HG02840 (cell line): Measurements from ENCODE around the gene SDHAF2.
"Not testable (repeated sequence)": the region's sequence is repeated elsewhere in the genome, so short reads cannot be mapped to it uniquely, and the experiment has no call there.

Experiments used
- ATAC-seq: cut with Tn5 transposase; IDR thresholded peaks from one replicate; pipeline ENCODE4 v1.9.1; 2021; ENCODE audit warnings: mild to moderate bottlenecking, moderate library complexity, moderate number of reproducible peaks; ENCODE audit not compliant: unreplicated experiment, low FRiP score

SDHAF2 gene

GRCh38 chr11:61429691-61430582, at the start of gene SDHAF2, which contains the start of gene CPSF7:
Gene SDHAF2, plus strand, starts transcription at chr11:61430124. Its CDS starts 23 bp downstream, at chr11:61430147.
Gene CPSF7, minus strand, starts transcription at chr11:61429975. Its CDS starts 740 bp downstream, at chr11:61429235.
- ATAC-seq: peak; percentile 88

- no peak for ATAC-seq
Measured at GRCh38 chr11:61380884-61381283, 49.0 kb upstream of the SDHAF2 start.

GRCh38 chr11:61383859-61384258, 46.1 kb upstream of the SDHAF2 start:
- ATAC-seq: not testable (repeated sequence)

GRCh38 chr11:61384271-61385242, 45.4 kb upstream of the SDHAF2 start:
- no peak for ATAC-seq

GRCh38 chr11:61390161-61390560, 39.8 kb upstream of the SDHAF2 start:
- ATAC-seq: no peak

GRCh38 chr11:61392981-61393595, 36.8 kb upstream of the SDHAF2 start:
- no peak for ATAC-seq

DNA sequence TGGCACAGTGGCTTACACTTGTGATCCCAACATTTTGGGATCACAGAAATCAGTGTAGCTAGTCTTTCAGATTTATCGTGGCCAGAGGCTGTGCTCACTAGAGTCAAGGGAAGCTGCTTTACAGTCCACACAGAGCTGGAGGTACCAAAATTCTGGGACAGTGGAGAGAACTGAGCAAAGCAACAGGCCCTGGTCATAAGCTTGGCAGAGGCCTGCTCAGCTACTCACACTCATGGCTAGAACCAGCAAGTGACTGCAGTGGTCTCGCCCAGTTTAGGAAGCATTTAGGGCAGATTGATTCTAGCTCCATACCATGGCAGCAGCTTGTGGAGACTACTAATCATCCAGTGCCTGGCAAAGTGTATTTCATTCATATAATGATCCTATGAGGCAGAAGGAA, 28.8 kb upstream of the SDHAF2 start:
- ATAC-seq: no peak

- ATAC-seq: no peak
Measured at GRCh38 chr11:61401573-61401972, 28.4 kb upstream of the SDHAF2 start.

DNA sequence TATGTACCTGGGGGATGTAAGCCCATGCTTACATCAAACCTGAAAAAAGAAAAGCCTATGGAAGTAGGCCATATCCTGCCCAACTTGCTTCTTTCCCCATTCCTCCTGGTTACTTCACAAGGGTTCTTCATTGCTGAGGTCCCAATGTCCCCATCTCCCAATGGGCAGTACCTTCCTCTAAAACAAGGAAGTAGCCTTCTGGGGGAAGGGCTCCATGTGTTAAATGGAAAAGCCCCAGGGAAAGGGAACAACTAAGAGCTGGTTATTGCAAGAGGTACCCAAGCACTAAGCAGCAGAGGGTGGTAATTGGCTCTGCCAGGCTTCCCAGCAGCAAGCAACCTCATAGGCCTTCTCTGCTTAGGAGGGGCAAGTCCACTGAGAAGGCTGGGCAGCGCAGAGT, 26.3 kb upstream of the SDHAF2 start:
- ATAC-seq: no peak

DNA sequence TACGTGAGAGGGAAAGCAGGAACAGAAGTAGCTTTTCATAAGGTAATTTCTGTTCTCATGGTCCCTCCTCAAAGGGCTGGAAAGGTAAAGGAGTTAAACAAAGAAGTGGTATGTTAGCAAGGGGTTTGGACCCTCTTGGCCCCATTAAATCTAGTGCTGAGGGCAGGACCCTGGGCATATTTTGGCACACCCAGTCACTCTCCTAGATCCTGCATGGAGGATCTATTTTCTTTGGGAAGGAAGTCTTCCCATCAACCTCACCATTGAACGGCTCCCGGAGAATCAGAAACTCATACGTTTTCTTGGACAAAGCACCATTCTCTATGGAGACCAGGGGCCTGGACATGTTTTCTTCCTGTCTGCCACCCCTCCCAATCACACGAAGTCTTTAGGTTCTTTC, 25.8 kb upstream of the SDHAF2 start:
- no peak for ATAC-seq

DNA sequence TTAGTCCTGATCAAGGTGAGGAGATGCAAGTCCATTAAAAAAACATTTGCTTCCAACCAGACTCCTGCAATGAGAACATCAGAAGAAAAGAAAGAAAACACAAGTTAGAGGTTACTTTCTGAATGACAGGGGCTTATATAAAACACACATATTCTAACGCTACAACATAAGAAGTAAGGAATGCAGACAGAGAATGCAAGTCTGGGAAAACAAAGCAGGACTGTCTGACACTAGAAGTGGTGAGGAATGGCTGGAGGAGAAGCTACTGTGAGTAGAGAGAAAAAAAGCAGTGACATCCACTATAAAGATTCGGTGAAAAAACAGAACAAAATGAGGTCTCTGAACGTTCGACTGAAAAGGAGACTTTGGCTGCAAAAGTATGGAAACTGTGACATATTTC, 25.3 kb upstream of the SDHAF2 start:
- no peak for ATAC-seq

DNA sequence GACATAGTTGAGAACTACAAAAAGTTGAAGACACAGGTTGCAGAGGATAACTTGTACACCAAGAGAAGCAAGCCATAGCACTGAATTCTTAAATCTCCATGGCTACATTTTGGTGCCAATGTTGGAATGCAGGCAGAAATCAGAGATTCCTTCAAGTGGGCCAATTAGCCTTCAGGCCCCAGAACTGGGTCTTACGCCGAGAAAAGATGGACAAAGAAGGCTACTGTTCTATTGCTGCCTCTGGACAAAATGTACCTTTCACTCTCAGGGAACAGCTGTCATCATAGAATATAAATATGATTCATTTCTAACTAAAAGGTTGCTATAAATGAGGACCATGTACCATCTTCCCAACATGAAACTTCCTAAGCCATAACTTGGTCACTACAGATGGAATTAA, 23.9 kb upstream of the SDHAF2 start:
- ATAC-seq: no peak

GRCh38 chr11:61406991-61407728, 22.8 kb upstream of the SDHAF2 start:
- ATAC-seq: no peak

- ATAC-seq: no peak
Measured at GRCh38 chr11:61411589-61411988, 18.3 kb upstream of the SDHAF2 start.

GRCh38 chr11:61413496-61413895, 16.4 kb upstream of the SDHAF2 start:
- no peak for ATAC-seq

DNA sequence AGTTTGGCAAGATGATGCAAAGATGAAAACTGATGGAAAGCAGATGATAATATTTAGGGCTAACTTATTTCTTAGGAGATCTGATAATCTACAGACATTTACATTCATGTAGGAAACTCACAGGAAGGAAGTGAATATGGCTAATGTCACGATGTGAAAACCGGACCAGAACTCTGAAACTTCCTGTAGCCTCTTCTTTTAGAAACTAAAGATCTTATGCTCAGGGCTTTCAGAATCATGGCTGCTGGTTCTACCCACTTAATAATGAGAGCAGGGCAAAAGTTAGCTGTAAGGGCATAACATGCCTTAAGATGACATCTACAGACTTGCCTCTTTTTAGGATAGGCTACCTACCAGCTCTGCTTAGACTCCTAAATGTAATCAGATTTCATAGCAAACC, 15.4 kb upstream of the SDHAF2 start:
- no peak for ATAC-seq

- ATAC-seq: no peak
Measured at GRCh38 chr11:61415381-61415780, 14.5 kb upstream of the SDHAF2 start.

DNA sequence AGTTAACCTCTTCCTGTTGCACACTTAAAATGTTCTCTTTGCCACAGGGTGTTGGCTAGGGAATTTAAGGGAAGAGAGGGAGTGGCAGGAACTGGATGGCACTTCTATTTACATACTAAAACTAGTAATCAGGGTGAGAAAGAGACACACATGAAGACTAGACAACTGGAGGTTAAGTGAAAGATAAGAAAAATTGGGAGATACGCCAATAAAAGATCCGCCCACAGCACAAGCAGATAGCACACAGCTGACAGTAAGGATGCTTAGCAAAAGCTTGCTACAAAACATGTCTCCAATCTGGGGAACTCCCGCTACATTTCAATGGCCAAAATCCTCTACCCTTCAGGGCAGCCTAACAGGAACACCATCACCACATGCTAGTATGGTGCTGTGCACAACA, 13.0 kb upstream of the SDHAF2 start:
- ATAC-seq: no peak

- ATAC-seq: no peak
Measured at GRCh38 chr11:61417670-61418069, 12.3 kb upstream of the SDHAF2 start.

DNA sequence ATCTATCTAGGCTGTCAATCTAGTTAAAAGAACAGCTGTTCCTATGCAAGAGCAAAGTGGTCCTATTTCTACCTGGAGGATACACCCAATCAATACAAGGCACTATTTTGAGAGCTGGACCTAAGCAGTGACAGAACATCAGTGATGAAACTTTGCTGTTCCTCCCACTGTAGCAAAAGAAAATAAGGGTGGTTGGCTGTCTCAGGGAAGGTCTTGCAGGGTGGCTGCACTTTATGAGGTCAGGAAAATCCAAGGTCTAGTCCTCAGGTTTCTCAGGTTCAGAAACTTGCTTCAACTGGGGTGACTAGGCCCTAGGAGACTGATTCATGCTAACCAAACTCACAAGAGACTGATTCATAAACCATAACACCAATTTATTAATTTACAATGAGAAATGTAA, 11.8 kb upstream of the SDHAF2 start:
- ATAC-seq: no peak
